WTC11 (cell line): Measurements from ENCODE around the gene MAP4K4.

Experiments
- ATF6 ChIP-seq: sonication (generic); formaldehyde crosslinking; IDR thresholded peaks from 2 replicates; pipeline ENCODE4 v1.8.1; 2023; ENCODE audit warnings: mild to moderate bottlenecking, missing genetic modification reagents
- EMX1 ChIP-seq: fragments of 250-450 bp; sonication (Bioruptor Pico); IDR thresholded peaks from 2 replicates; pipeline ENCODE4 v1.8.0; 2021; ENCODE audit warnings: mild to moderate bottlenecking
- FOXJ3 ChIP-seq: sonication (generic); formaldehyde crosslinking; IDR thresholded peaks from 2 replicates; pipeline ENCODE4 v1.9.0; 2021; ENCODE audit warnings: missing genetic modification reagents, mild to moderate bottlenecking, borderline replicate concordance
- FOXP1 ChIP-seq: sonication (generic); formaldehyde crosslinking; IDR thresholded peaks from 2 replicates; pipeline ENCODE4 v1.8.0; 2022; ENCODE audit warnings: missing genetic modification reagents, mild to moderate bottlenecking, moderate library complexity, borderline replicate concordance
- IRF2 ChIP-seq: sonication (generic); formaldehyde crosslinking; IDR thresholded peaks from 2 replicates; pipeline ENCODE4 v1.8.0; 2022; ENCODE audit warnings: low read depth, missing genetic modification reagents, borderline replicate concordance
- MLX ChIP-seq: sonication (generic); formaldehyde crosslinking; IDR thresholded peaks from 2 replicates; pipeline ENCODE4 v1.8.1; 2023; ENCODE audit warnings: mild to moderate bottlenecking, missing genetic modification reagents, moderate library complexity
- NR2C2 ChIP-seq: sonication (generic); formaldehyde crosslinking; IDR thresholded peaks from 2 replicates; pipeline ENCODE4 v1.8.0; 2022; ENCODE audit warnings: mild to moderate bottlenecking, missing genetic modification reagents
- PRDM15 ChIP-seq: sonication (generic); formaldehyde crosslinking; IDR thresholded peaks from 2 replicates; pipeline ENCODE4 v1.8.0; 2022; ENCODE audit warnings: missing genetic modification reagents
- TCF7 ChIP-seq: sonication (generic); formaldehyde crosslinking; IDR thresholded peaks from 2 replicates; pipeline ENCODE4 v1.8.0; 2022; ENCODE audit warnings: mild to moderate bottlenecking, low read depth, missing genetic modification reagents, moderate library complexity
- TEAD4 ChIP-seq: sonication (generic); formaldehyde crosslinking; IDR thresholded peaks from 2 replicates; pipeline ENCODE4 v1.8.0; 2022; ENCODE audit warnings: mild to moderate bottlenecking, missing genetic modification reagents
- ZNF263 ChIP-seq: sonication (generic); formaldehyde crosslinking; IDR thresholded peaks from 2 replicates; pipeline ENCODE4 v1.8.1; 2022; ENCODE audit warnings: low read depth, mild to moderate bottlenecking, moderate library complexity, missing genetic modification reagents

- TF ChIP-seq NR2C2 (CRISPR knock-in tag) (no peak), IRF2 (no peak), ATF6 (CRISPR knock-in tag) (no peak), TCF7 (CRISPR knock-in tag) (no peak), MLX (CRISPR knock-in tag) (no peak), FOXJ3 (CRISPR knock-in tag) (no peak), FOXP1 (CRISPR knock-in tag) (no peak), TEAD4 (CRISPR knock-in tag) (no peak), PRDM15 (CRISPR knock-in tag) (no peak), EMX1 (no peak), ZNF263 (CRISPR knock-in tag) (no peak)
Measured at GRCh38 chr2:101831351-101831865, 133.9 kb downstream of the MAP4K4 start.
